ENCODE measurements around the gene EPB41L1.

The EPB41L1 gene

GRCh38 chr20:36264426-36265246 lies 110.1 kb downstream of the EPB41L1 start:
- no peaks in the 10 kb centered on the region for H3K27me3 ChIP-seq (replicated peaks in 2 of 5; ENCODE audit: control insufficient read depth in 4 of 5, insufficient read depth in 5 of 5, low read length in 4 of 5)
- H3K4me3 ChIP-seq (ENCODE audit: control insufficient read depth in 1 of 7, extremely low read depth in 1 of 7, insufficient read depth in 4 of 7, low read depth in 2 of 7, low read length in 6 of 7), result no peak overlapping the region
- no peak overlapping the region for H3K27ac ChIP-seq (ENCODE audit: insufficient read depth in 1 of 2, low read depth in 1 of 2, low read length in 2 of 2, poor library complexity in 1 of 2, severe bottlenecking in 2 of 2)
- POLR2A ChIA-PET, result no interaction called here
- DNase-seq, result no peak
- CTCF ChIA-PET, result no interaction called here
- no peaks in the 10 kb centered on the region for H3K36me3 ChIP-seq (ENCODE audit: control insufficient read depth in 4 of 4, insufficient read depth in 4 of 4, low read length in 3 of 4)
- WGBS (ENCODE audit: insufficient coverage), result 97% methylated on average over 20 of the region's 20 CpGs
- H3K9me3 ChIP-seq (ENCODE audit: control extremely low read depth in 1 of 5, control insufficient read depth in 4 of 5, insufficient read depth in 2 of 5, low read depth in 1 of 5, low read length in 4 of 5), result no peaks in the 10 kb centered on the region
- no peaks in the 10 kb centered on the region for H3K4me1 ChIP-seq (ENCODE audit: control extremely low read depth in 1 of 4, control insufficient read depth in 4 of 4, insufficient read depth in 4 of 4, low read length in 3 of 4)

DNA sequence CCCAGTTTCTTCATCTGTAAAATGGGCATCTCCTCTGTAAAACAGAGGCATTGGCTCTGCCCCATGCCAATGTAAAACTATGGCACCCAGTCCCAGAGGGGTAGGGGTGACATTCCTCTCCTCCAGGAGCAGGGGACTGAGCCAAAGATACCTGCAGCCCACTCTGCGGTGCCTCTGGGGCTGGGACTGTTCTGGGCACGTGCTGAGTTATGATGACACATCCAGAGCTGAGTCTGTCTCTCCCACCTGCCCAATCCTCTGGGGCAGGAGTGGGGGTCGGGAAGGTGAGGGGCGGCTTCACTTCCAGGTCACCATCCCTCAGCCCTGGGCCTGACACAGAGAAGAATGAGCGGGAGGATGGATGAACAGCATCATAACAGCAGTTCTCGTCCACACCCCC lies 111.6 kb downstream of the EPB41L1 start:
- no peak for DNase-seq
- 92% methylated on average over 5 of the region's 6 CpGs for WGBS (ENCODE audit: insufficient coverage)
- ChIA-PET POLR2A (no interaction called here), CTCF (no interaction called here)
- Histone ChIP-seq H3K9me3 (ENCODE audit: control extremely low read depth in 1 of 5, control insufficient read depth in 4 of 5, insufficient read depth in 2 of 5, low read depth in 1 of 5, low read length in 4 of 5) (no peaks in the 10 kb centered on the region), H3K4me3 (ENCODE audit: control insufficient read depth in 1 of 7, extremely low read depth in 1 of 7, insufficient read depth in 4 of 7, low read depth in 2 of 7, low read length in 6 of 7) (no peak overlapping the region), H3K27me3 (replicated peaks in 2 of 5; ENCODE audit: control insufficient read depth in 4 of 5, insufficient read depth in 5 of 5, low read length in 4 of 5) (no peaks in the 10 kb centered on the region), H3K4me1 (ENCODE audit: control extremely low read depth in 1 of 4, control insufficient read depth in 4 of 4, insufficient read depth in 4 of 4, low read length in 3 of 4) (no peaks in the 10 kb centered on the region), H3K36me3 (ENCODE audit: control insufficient read depth in 4 of 4, insufficient read depth in 4 of 4, low read length in 3 of 4) (no peaks in the 10 kb centered on the region), H3K27ac (ENCODE audit: insufficient read depth in 1 of 2, low read depth in 1 of 2, low read length in 2 of 2, poor library complexity in 1 of 2, severe bottlenecking in 2 of 2) (no peak overlapping the region)

DNA sequence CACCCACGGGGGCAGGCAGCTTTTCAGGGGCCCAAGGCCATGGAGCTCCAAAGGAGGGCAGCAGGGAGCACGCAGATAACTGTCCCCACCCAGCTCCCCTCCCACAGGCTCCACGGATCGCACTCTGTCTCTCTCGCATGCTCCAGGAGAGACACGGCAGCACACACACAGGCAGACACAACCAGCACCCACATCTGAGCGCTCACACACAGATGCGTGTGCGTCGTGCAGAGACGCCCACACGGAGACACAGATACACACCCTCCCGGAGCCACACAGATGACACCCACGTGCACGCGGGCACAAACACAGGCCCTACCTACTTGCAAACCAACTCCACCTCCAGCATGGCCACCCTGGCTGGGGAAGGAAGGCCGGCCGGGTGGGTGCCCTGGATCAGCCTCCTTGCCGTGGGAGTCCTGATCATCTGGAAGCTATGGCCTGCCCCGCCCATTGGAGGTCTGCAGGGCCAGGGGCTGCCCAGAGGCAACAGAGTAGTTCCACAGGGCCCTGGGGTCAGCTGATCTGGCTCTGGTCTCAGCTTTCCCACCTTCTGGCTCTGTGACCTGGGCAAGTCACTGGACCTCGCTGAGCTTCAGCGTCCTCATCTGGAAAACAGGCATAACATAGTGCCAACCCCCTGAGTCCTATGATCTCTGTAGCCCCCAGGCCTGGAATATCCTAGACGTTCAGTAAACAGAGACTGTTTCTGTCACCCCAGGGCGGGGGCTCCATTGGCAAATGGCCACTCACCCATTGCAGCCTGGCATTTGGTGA lies 113.3 kb downstream of the EPB41L1 start:
- H3K9me3 ChIP-seq (ENCODE audit: control extremely low read depth in 1 of 5, control insufficient read depth in 4 of 5, insufficient read depth in 2 of 5, low read depth in 1 of 5, low read length in 4 of 5), result no peaks in the 10 kb centered on the region
- no peaks in the 10 kb centered on the region for H3K36me3 ChIP-seq (ENCODE audit: control insufficient read depth in 4 of 4, insufficient read depth in 4 of 4, low read length in 3 of 4)
- ChIA-PET CTCF (no interaction called here), POLR2A (no interaction called here)
- no peak for DNase-seq
- no peaks in the 10 kb centered on the region for H3K4me1 ChIP-seq (ENCODE audit: control extremely low read depth in 1 of 4, control insufficient read depth in 4 of 4, insufficient read depth in 4 of 4, low read length in 3 of 4)
- no peaks in the 10 kb centered on the region for H3K27me3 ChIP-seq (replicated peaks in 2 of 5; ENCODE audit: control insufficient read depth in 4 of 5, insufficient read depth in 5 of 5, low read length in 4 of 5)
- H3K27ac ChIP-seq (ENCODE audit: insufficient read depth in 1 of 2, low read depth in 1 of 2, low read length in 2 of 2, poor library complexity in 1 of 2, severe bottlenecking in 2 of 2), result no peak overlapping the region
- 96% methylated on average over 22 of the region's 24 CpGs for WGBS (ENCODE audit: insufficient coverage)
- H3K4me3 ChIP-seq (ENCODE audit: control insufficient read depth in 1 of 7, extremely low read depth in 1 of 7, insufficient read depth in 4 of 7, low read depth in 2 of 7, low read length in 6 of 7), result no peak overlapping the region

GRCh38 chr20:36268440-36269342 lies 114.2 kb downstream of the EPB41L1 start:
- Histone ChIP-seq H3K4me1 (ENCODE audit: control extremely low read depth in 1 of 4, control insufficient read depth in 4 of 4, insufficient read depth in 4 of 4, low read length in 3 of 4) (no peaks in the 10 kb centered on the region), H3K4me3 (ENCODE audit: control insufficient read depth in 1 of 7, extremely low read depth in 1 of 7, insufficient read depth in 4 of 7, low read depth in 2 of 7, low read length in 6 of 7) (no peak overlapping the region), H3K9me3 (ENCODE audit: control extremely low read depth in 1 of 5, control insufficient read depth in 4 of 5, insufficient read depth in 2 of 5, low read depth in 1 of 5, low read length in 4 of 5) (no peaks in the 10 kb centered on the region), H3K27me3 (replicated peaks in 2 of 5; ENCODE audit: control insufficient read depth in 4 of 5, insufficient read depth in 5 of 5, low read length in 4 of 5) (peaks cover 0 to 6% (median 1%) of the 10 kb centered on the region in 5 experiments), H3K36me3 (ENCODE audit: control insufficient read depth in 4 of 4, insufficient read depth in 4 of 4, low read length in 3 of 4) (no peaks in the 10 kb centered on the region), H3K27ac (ENCODE audit: insufficient read depth in 1 of 2, low read depth in 1 of 2, low read length in 2 of 2, poor library complexity in 1 of 2, severe bottlenecking in 2 of 2) (no peak overlapping the region)
- WGBS (ENCODE audit: insufficient coverage), result 93% methylated on average over 6 of the region's 10 CpGs
- ChIA-PET CTCF (interaction anchor here (1.4 kb wide), 1 partner anchor 11 kb away, joined by 3 read pairs; no protein-coding TSS in a partner anchor), POLR2A (no interaction called here)
- no peak for DNase-seq

DNA sequence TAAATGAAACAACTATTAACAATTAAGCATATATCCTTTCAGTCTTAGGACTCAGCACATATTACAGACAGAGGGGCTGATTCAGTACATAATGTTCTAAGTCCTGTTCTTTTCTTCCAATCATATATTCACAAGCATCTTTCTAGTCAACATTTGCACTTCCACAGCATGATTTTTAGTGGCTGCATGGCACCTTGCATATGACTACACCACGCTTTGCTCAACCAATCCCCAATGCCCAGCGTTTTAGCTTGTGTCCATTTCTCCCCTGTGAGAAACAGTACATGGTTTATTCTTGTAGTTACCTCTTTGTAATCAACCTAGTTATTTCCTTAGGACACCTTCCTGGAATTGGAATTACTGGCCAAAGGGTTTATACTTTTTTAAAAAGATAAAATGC lies 115.0 kb downstream of the EPB41L1 start:
- H3K27me3 ChIP-seq (replicated peaks in 2 of 5; ENCODE audit: control insufficient read depth in 4 of 5, insufficient read depth in 5 of 5, low read length in 4 of 5), result peaks cover 0 to 9% (median 3%) of the 10 kb centered on the region in 5 experiments

DNA sequence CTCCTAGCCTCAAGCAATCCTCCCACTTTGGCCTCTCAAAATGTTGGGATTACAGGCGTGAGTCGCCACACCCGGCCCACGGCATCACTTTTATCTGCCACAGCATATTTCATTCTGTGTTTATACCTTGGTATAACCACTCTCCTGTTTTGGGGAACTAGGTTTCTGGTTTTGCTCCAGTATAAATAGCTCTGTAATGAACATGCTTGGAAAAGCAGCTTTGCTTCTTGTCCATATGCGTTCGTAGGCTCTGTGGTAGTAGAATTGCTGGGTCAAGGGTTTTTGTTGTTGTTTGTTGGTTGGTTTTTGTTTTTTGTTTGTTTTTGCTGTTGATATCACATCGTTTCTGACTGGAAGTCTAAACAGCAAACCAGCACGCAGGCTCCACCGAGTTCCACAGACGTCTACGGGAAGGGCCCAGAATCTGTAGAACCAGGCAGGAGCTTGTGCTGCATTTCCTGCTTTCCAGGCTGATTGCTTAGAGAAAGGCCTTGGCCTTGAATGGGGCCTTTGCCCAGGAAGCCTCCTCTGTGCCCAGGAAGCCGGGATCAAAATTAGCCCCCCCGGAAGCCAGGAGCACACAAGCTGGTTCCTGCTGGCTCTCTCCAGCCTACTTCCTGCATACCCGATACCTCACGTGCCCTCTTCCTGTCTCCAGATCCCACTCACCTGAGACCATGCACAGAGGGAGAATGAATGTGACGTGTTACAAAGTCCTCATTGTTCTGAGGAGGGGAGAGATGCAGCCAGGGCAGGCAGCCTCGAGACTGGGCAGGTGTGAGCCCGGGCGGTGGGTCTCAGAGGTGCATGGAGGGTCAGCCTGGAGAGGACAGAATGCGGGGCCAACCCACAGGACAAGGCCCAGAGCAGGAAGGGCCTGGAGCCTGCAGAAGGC lies 116.5 kb downstream of the EPB41L1 start:
- Histone ChIP-seq H3K36me3 (ENCODE audit: control insufficient read depth in 4 of 4, insufficient read depth in 4 of 4, low read length in 3 of 4) (no peaks in the 10 kb centered on the region), H3K4me1 (ENCODE audit: control extremely low read depth in 1 of 4, control insufficient read depth in 4 of 4, insufficient read depth in 4 of 4, low read length in 3 of 4) (no peaks in the 10 kb centered on the region), H3K4me3 (ENCODE audit: control insufficient read depth in 1 of 7, extremely low read depth in 1 of 7, insufficient read depth in 4 of 7, low read depth in 2 of 7, low read length in 6 of 7) (no peak overlapping the region), H3K27me3 (replicated peaks in 2 of 5; ENCODE audit: control insufficient read depth in 4 of 5, insufficient read depth in 5 of 5, low read length in 4 of 5) (peaks cover 0 to 10% (median 5%) of the 10 kb centered on the region in 5 experiments), H3K9me3 (ENCODE audit: control extremely low read depth in 1 of 5, control insufficient read depth in 4 of 5, insufficient read depth in 2 of 5, low read depth in 1 of 5, low read length in 4 of 5) (no peaks in the 10 kb centered on the region), H3K27ac (ENCODE audit: insufficient read depth in 1 of 2, low read depth in 1 of 2, low read length in 2 of 2, poor library complexity in 1 of 2, severe bottlenecking in 2 of 2) (no peak overlapping the region)
- CTCF ChIA-PET, result no interaction called here
- WGBS (ENCODE audit: insufficient coverage), result 93% methylated on average over 16 of the region's 20 CpGs
- POLR2A ChIA-PET, result no interaction called here
- no peak for DNase-seq

More for the DNA sequence above, 115.0 kb downstream of the EPB41L1 start:
- ChIA-PET CTCF (interaction anchor here (1.4 kb wide), 1 partner anchor 12 kb away, joined by 3 read pairs; no protein-coding TSS in a partner anchor), POLR2A (no interaction called here)
- WGBS (ENCODE audit: insufficient coverage), result 82% methylated on average over 2 of the region's 2 CpGs
- Histone ChIP-seq H3K4me1 (ENCODE audit: control extremely low read depth in 1 of 4, control insufficient read depth in 4 of 4, insufficient read depth in 4 of 4, low read length in 3 of 4) (no peaks in the 10 kb centered on the region), H3K27ac (ENCODE audit: insufficient read depth in 1 of 2, low read depth in 1 of 2, low read length in 2 of 2, poor library complexity in 1 of 2, severe bottlenecking in 2 of 2) (no peak overlapping the region), H3K36me3 (ENCODE audit: control insufficient read depth in 4 of 4, insufficient read depth in 4 of 4, low read length in 3 of 4) (no peaks in the 10 kb centered on the region), H3K4me3 (ENCODE audit: control insufficient read depth in 1 of 7, extremely low read depth in 1 of 7, insufficient read depth in 4 of 7, low read depth in 2 of 7, low read length in 6 of 7) (no peak overlapping the region), H3K9me3 (ENCODE audit: control extremely low read depth in 1 of 5, control insufficient read depth in 4 of 5, insufficient read depth in 2 of 5, low read depth in 1 of 5, low read length in 4 of 5) (no peaks in the 10 kb centered on the region)
- no peak for DNase-seq

All from common myeloid progenitor, CD34-positive (primary cell).